Measurements from ENCODE around the gene ZNF432. TPM values are rescaled to one million over a fixed set of nuclear protein-coding genes. Genes with fewer than 3 reads are reported as not detected.
A peak's percentile ranks its signal among the peaks of the same experiment; 100 is the strongest.

ZNF432 gene
- total RNA-seq, 4 donors from 2014 or later: 5.6 to 41.1 (median 13.4) TPM

GRCh38 chr19:52022193-52022592 is 26.4 kb downstream of the ZNF432 start:
- no peak for TF ChIP-seq EP300 (IDR thresholded peaks at IDR 0.05)
- TF ChIP-seq POLR2AphosphoS5 (IDR thresholded peaks at IDR 0.05): no peak
- TF ChIP-seq POLR2A (IDR thresholded peaks at IDR 0.05): no peak
- no peak for TF ChIP-seq CTCF (IDR thresholded peaks at IDR 0.05)
- peaks cover 88% of the 10 kb centered on the region for H3K36me3 ChIP-seq
- peaks cover 60% of the 10 kb centered on the region for H3K9me3 ChIP-seq

GRCh38 chr19:52020506-52020905 is 28.1 kb downstream of the ZNF432 start:
- TF ChIP-seq CTCF (IDR thresholded peaks at IDR 0.05) (no peak), EP300 (IDR thresholded peaks at IDR 0.05) (no peak), POLR2AphosphoS5 (IDR thresholded peaks at IDR 0.05) (no peak), POLR2A (IDR thresholded peaks at IDR 0.05) (no peak)
- no peaks in the 10 kb centered on the region for H3K27me3 ChIP-seq
- no peak overlapping the region for H3K4me3 ChIP-seq
- H3K9me3 ChIP-seq: peaks cover 66% of the 10 kb centered on the region
- WGBS: 96% methylated on average over 4 of the region's 4 CpGs
- H3K4me1 ChIP-seq: no peaks in the 10 kb centered on the region
- no peak for DNase-seq (ENCODE audit: low spot score in 2 of 2)
- H3K36me3 ChIP-seq: peaks cover 100% of the 10 kb centered on the region
- H3K27ac ChIP-seq: no peak overlapping the region

More at GRCh38 chr19:52022193-52022592, 26.4 kb downstream of the ZNF432 start:
- Histone ChIP-seq H3K27ac (no peak overlapping the region), H3K4me1 (peaks cover 3% of the 10 kb centered on the region), H3K27me3 (no peaks in the 10 kb centered on the region), H3K4me3 (no peak overlapping the region)
- no peak for DNase-seq (ENCODE audit: low spot score in 2 of 2)
- WGBS: 94% methylated on average over 15 of the region's 15 CpGs

GRCh38 chr19:52010674-52011073 is 38.0 kb downstream of the ZNF432 start:
- H3K36me3 ChIP-seq: peaks cover 20% of the 10 kb centered on the region
- no peak for DNase-seq (ENCODE audit: low spot score in 2 of 2)
- peaks cover 36% of the 10 kb centered on the region for H3K9me3 ChIP-seq
- WGBS: 100% methylated on average over 1 of the region's 1 CpG
- H3K27ac ChIP-seq: no peak overlapping the region
- no peak overlapping the region for H3K4me3 ChIP-seq
- TF ChIP-seq POLR2AphosphoS5 (IDR thresholded peaks at IDR 0.05) (no peak), CTCF (IDR thresholded peaks at IDR 0.05) (no peak), POLR2A (IDR thresholded peaks at IDR 0.05) (no peak), EP300 (IDR thresholded peaks at IDR 0.05) (no peak)
- H3K4me1 ChIP-seq: peaks cover 13% of the 10 kb centered on the region
- no peaks in the 10 kb centered on the region for H3K27me3 ChIP-seq

- Histone ChIP-seq H3K4me3 (peak within 1 kb of the TSS; percentile 75), H3K9me3 (peaks cover 25% of the 10 kb centered on the region), H3K36me3 (peaks cover 21% of the 10 kb centered on the region), H3K27me3 (no peaks in the 10 kb centered on the region), H3K27ac (peak within 1 kb of the TSS; percentile 75), H3K4me1 (peaks cover 13% of the 10 kb centered on the region)
- DNase-seq (ENCODE audit: low spot score in 2 of 2): peak; percentile 90 to 95
- WGBS: 0% methylated on average over 44 of the region's 44 CpGs
- no peak for TF ChIP-seq CTCF (IDR thresholded peaks at IDR 0.05)
- TF ChIP-seq POLR2AphosphoS5 (IDR thresholded peaks at IDR 0.05): peak in 1 of 3 donors; percentile 18
- peak in 1 of 2 donors; percentile 25 for TF ChIP-seq POLR2A (IDR thresholded peaks at IDR 0.05)
- no peak for TF ChIP-seq EP300 (IDR thresholded peaks at IDR 0.05)
Measured at GRCh38 chr19:52007806-52008557, 40.7 kb downstream of the ZNF432 start, which contains the start of gene ZNF615. Gene ZNF615, minus strand, starts transcription at chr19:52008211. Its CDS starts 4,500 bp downstream, at chr19:52003711.

- Histone ChIP-seq H3K4me1 (peaks cover 13% of the 10 kb centered on the region), H3K4me3 (peak overlapping the region; percentile 75), H3K27ac (peak overlapping the region; percentile 75), H3K27me3 (no peaks in the 10 kb centered on the region), H3K36me3 (peaks cover 21% of the 10 kb centered on the region), H3K9me3 (peaks cover 22% of the 10 kb centered on the region)
- no peak for TF ChIP-seq EP300 (IDR thresholded peaks at IDR 0.05)
- 9% methylated on average over 9 of the region's 9 CpGs for WGBS
- DNase-seq (ENCODE audit: low spot score in 2 of 2): no peak
Measured at GRCh38 chr19:52007451-52007805, 41.2 kb downstream of the ZNF432 start.

Measured in suprapubic skin (tissue), 4 donors.